ENCODE data around the gene VPS52. TPM values are rescaled to one million over a fixed set of nuclear protein-coding genes. Genes with fewer than 3 reads are reported as not detected.

Gene VPS52
- total RNA-seq, 1 experiment from 2014 or later: 27.1 TPM

- no peak for DNase-seq (ENCODE audit: low spot score)
- in situ Hi-C loops (cut with HindIII; ENCODE audit: low sequenced_read_pairs): no loop called here
Measured at GRCh38 chr6:33204165-33204414, 67.6 kb downstream of the VPS52 start.

GRCh38 chr6:33203443-33204164, 68.1 kb downstream of the VPS52 start:
- in situ Hi-C loops (cut with HindIII; ENCODE audit: low sequenced_read_pairs): no loop called here
- no peak for DNase-seq (ENCODE audit: low spot score)

GRCh38 chr6:33202799-33203198, 68.9 kb downstream of the VPS52 start:
- no peak for DNase-seq (ENCODE audit: low spot score)
- in situ Hi-C loops (cut with HindIII; ENCODE audit: low sequenced_read_pairs): no loop called here

GRCh38 chr6:33201935-33202334, 69.7 kb downstream of the VPS52 start:
- in situ Hi-C loops (cut with HindIII; ENCODE audit: low sequenced_read_pairs): no loop called here
- DNase-seq (ENCODE audit: low spot score): no peak

- in situ Hi-C loops (cut with HindIII; ENCODE audit: low sequenced_read_pairs): no loop called here
- DNase-seq (ENCODE audit: low spot score): no peak
Measured at GRCh38 chr6:33201147-33201545, 70.5 kb downstream of the VPS52 start.

Other genes with a start within 250 kb of the VPS52 start
- gene HLA-DPA1, start 198.2 kb downstream of the VPS52 start, total RNA-seq (2014; rRNA removed; shearing (Covaris generic)): not detected in 2 replicates
- gene HLA-DPB1, start 195.9 kb downstream of the VPS52 start, total RNA-seq (2014; rRNA removed; shearing (Covaris generic)): not detected in 2 replicates
- 7.0 and 10.4 TPM in 2 replicates for gene COL11A2, start 79.4 kb downstream of the VPS52 start, total RNA-seq (2014; rRNA removed; shearing (Covaris generic))
- 11.5 and 18.8 TPM in 2 replicates for gene RXRB, start 71.2 kb downstream of the VPS52 start, total RNA-seq (2014; rRNA removed; shearing (Covaris generic))
- gene SLC39A7, start 71.0 kb downstream of the VPS52 start, total RNA-seq (2014; rRNA removed; shearing (Covaris generic)): 102 and 108 TPM in 2 replicates
- gene HSD17B8, start 67.2 kb downstream of the VPS52 start, total RNA-seq (2014; rRNA removed; shearing (Covaris generic)): 13.3 and 18.2 TPM in 2 replicates
- gene RING1, start 63.4 kb downstream of the VPS52 start, total RNA-seq (2014; rRNA removed; shearing (Covaris generic)): 51.2 and 53.3 TPM in 2 replicates
- gene RPS18, start 199 bp upstream of the VPS52 start, total RNA-seq (2014; rRNA removed; shearing (Covaris generic)): 3,510 and 5,097 TPM in 2 replicates
- 0.61 and 1.9 TPM in 2 replicates for gene B3GALT4, start 5.2 kb upstream of the VPS52 start, total RNA-seq (2014; rRNA removed; shearing (Covaris generic))
- gene WDR46, start 17.4 kb upstream of the VPS52 start, total RNA-seq (2014; rRNA removed; shearing (Covaris generic)): 91.6 and 107 TPM in 2 replicates
- 131 and 154 TPM in 2 replicates for gene PFDN6, start 17.7 kb upstream of the VPS52 start, total RNA-seq (2014; rRNA removed; shearing (Covaris generic))
- 58.4 and 62.4 TPM in 2 replicates for gene RGL2, start 27.1 kb upstream of the VPS52 start, total RNA-seq (2014; rRNA removed; shearing (Covaris generic))
- 29.8 and 32.7 TPM in 2 replicates for gene TAPBP, start 42.2 kb upstream of the VPS52 start, total RNA-seq (2014; rRNA removed; shearing (Covaris generic))
- gene ZBTB22, start 45.9 kb upstream of the VPS52 start, total RNA-seq (2014; rRNA removed; shearing (Covaris generic)): 12.8 and 17.1 TPM in 2 replicates
- gene DAXX, start 51.1 kb upstream of the VPS52 start, total RNA-seq (2014; rRNA removed; shearing (Covaris generic)): 49.3 and 66.2 TPM in 2 replicates
- 98.5 and 123 TPM in 2 replicates for gene KIFC1, start 119.9 kb upstream of the VPS52 start, total RNA-seq (2014; rRNA removed; shearing (Covaris generic))
- 26.0 and 38.0 TPM in 2 replicates for gene PHF1, start 139.1 kb upstream of the VPS52 start, total RNA-seq (2014; rRNA removed; shearing (Covaris generic))
- 304 and 376 TPM in 2 replicates for gene CUTA, start 146.2 kb upstream of the VPS52 start, total RNA-seq (2014; rRNA removed; shearing (Covaris generic))
- 4.0 and 7.4 TPM in 2 replicates for gene SYNGAP1, start 148.2 kb upstream of the VPS52 start, total RNA-seq (2014; rRNA removed; shearing (Covaris generic))
- gene ZBTB9, start 182.7 kb upstream of the VPS52 start, total RNA-seq (2014; rRNA removed; shearing (Covaris generic)): 20.0 and 25.1 TPM in 2 replicates

Measured in G401 (cell line).